ENCODE data around the gene COG5.
"Not testable (repeated sequence)": the region's sequence is repeated elsewhere in the genome, so short reads cannot be mapped to it uniquely, and the experiment has no call there.

Gene COG5

DNA sequence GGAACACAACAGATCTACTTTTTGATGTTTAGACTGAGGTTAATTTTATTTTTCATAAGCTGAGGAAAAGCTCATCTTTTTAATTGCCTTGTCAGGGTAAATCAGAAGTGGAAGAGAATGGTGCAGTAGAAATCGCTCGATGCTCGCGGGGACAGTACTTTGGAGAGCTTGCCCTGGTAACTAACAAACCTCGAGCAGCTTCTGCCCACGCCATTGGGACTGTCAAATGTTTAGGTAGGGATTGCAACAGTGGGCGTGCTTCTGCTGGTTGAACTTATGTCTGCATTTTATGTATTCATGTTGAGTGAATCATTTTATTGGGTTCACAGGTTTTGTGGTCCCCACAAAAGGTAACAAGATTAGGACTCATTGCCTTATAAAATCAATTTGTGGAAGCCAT is 406.6 kb downstream of the COG5 start:
- DNase-seq (ENCODE audit: low spot score): no peak

DNA sequence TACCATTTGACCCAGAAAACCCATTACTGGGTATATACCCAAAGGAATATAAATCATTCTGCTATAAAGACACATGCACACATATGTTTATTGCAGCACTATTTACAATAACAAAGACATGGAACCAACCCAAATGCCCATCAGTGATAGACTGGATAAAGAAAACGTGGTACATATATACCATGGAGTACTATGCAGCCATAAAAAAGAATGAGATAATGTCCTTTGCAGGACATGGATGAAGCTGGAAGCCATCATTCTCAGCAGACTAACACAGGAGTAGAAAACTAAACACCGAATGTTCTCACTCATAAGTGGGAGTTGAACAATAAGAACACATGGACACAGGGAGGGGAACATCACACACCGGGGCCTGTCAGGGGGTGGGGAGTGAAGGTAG is 408.0 kb downstream of the COG5 start:
- DNase-seq (ENCODE audit: low spot score): not testable (repeated sequence)

GRCh38 chr7:107154826-107155225 is 408.9 kb downstream of the COG5 start:
- DNase-seq (ENCODE audit: low spot score): no peak

DNA sequence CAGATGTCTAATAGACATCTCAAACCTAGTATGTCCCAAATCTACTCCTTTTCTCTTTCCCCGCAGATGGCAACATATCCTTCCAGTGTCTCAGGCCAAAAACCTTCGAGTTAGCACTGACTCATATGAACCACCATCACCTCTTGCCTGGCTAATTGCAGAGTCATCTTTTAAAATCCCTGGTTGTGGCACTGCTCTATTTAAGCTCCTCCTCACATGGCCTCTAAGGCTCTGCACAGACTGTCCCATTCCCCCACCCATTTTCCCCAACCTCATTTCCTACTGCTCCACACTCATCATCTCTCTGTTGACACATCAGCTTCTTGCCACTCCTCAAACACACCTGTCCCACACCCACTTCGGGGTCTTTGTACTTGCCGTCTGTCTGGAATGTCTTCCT is 411.7 kb downstream of the COG5 start:
- no peak for DNase-seq (ENCODE audit: low spot score)

All from NAMALWA (cell line).